Stomach (tissue), 9 donors: Measurements from ENCODE around the gene NRP1. TPM values are rescaled to one million over a fixed set of nuclear protein-coding genes. Genes with fewer than 3 reads are reported as not detected.
A peak's percentile ranks its signal among the peaks of the same experiment; 100 is the strongest.

ENCODE experiments used
- DNase-seq, 2 donors: peaks; one replicate each; pipeline versions ENCODE4 v3.0.0 to v3.0.0-alpha.2; 2013 to 2019
- H3K27ac ChIP-seq, 5 donors: fragments of 200-600 bp in 4 of 5; sonication (generic) in 4 of 5; one replicate each; pipeline ENCODE4 v1.5.1; 2013 to 2019; ENCODE audit warnings: mild to moderate bottlenecking in 1 of 5, moderate library complexity in 1 of 5
- H3K27me3 ChIP-seq, 3 donors: fragments of 200-600 bp; sonication (generic); one replicate each; pipeline ENCODE4 v1.5.1; 2017 to 2019; ENCODE audit warnings: mixed run types in 1 of 3
- H3K36me3 ChIP-seq, 4 donors: fragments of 200-600 bp; sonication (generic); 1 replicate in 3 of 4; 2 replicates in 1 of 4; pipeline ENCODE4 v1.5.1; 2016 to 2019
- H3K4me1 ChIP-seq, 4 donors: fragments of 200-600 bp; sonication (generic); one replicate each; pipeline ENCODE4 v1.5.1; 2016 to 2019
- H3K4me3 ChIP-seq, 4 donors: fragments of 200-600 bp; sonication (generic) in 3 of 4; one replicate each; pipeline ENCODE4 v1.5.1; 2016 to 2019; ENCODE audit warnings: mild to moderate bottlenecking in 1 of 4
- H3K9me3 ChIP-seq, 4 donors: fragments of 200-600 bp; sonication (generic); one replicate each; pipeline ENCODE4 v1.5.1; 2016 to 2019
- EP300 ChIP-seq: sonication (generic); formaldehyde crosslinking; IDR thresholded peaks from one replicate; pipeline ENCODE4 v1.6.1; 2017; ENCODE audit warnings: antibody characterized with exemption
- POLR2A ChIP-seq, 4 donors: fragments of 450-650 bp; IDR thresholded peaks; one replicate each; pipeline ENCODE4 v1.6.1; 2016; ENCODE audit warnings: antibody characterized with exemption in 4 of 4, control low read depth in 2 of 4, mild to moderate bottlenecking in 1 of 4, moderate library complexity in 1 of 4
- POLR2AphosphoS5 ChIP-seq, 3 donors: sonication (generic); formaldehyde crosslinking; IDR thresholded peaks; one replicate each; pipeline ENCODE4 v1.6.1; 2016; ENCODE audit warnings: antibody characterized with exemption in 3 of 3
- WGBS, 5 donors: extraction: QIAGEN DNeasy Blood & Tissue Kit in 3 of 5; methylation state at CpG; one replicate each; pipeline versions ENCODE4 v1.1.5 to v1.1.7; 2013 to 2018; 5-methylcytosine and 5-hydroxymethylcytosine counted together
- intact Hi-C: fragments of 100-400 bp; cut with DNase I; formaldehyde crosslinking; loops from one replicate; pipeline ENCODE4 v1.15.1; 2023; ENCODE audit warnings: low total_unique reads
- polyA plus RNA-seq, 3 donors: library from polyadenylated mRNA; stranded (reverse); fragments of 200-250 nt; gene quantifications; one replicate each; pipeline ENCODE4 v1.2.3, GENCODE V29; 2013
- total RNA-seq, 5 donors: library from RNA; depleted of rRNA; stranded (reverse); fragments of >200 nt; gene quantifications; one replicate each; pipeline versions ENCODE4 v1.1.0 to v1.2.3, GENCODE V29; 2014 to 2016
- TF ChIP-seq, protein P1 (sequence below), 7 experiments: fragments of 450-650 bp in 4 of 7; fragments of 200-600 bp in 3 of 7; sonication (generic) in 3 of 7; IDR thresholded peaks; one replicate each; pipeline ENCODE4 v1.5.1; 2016 to 2019; ENCODE audit warnings: antibody characterized with exemption in 7 of 7, control low read depth in 2 of 7, mild to moderate bottlenecking in 1 of 7
- donor health status: healthy with polysubstance abuse.
- donor health status: Bipolar disorder and iron deficiency.
- donor health status: healthy.

The NRP1 gene
- total and polyA plus RNA-seq, 8 donors = 4.6 to 94.7 (median 13.0) TPM

DNA sequence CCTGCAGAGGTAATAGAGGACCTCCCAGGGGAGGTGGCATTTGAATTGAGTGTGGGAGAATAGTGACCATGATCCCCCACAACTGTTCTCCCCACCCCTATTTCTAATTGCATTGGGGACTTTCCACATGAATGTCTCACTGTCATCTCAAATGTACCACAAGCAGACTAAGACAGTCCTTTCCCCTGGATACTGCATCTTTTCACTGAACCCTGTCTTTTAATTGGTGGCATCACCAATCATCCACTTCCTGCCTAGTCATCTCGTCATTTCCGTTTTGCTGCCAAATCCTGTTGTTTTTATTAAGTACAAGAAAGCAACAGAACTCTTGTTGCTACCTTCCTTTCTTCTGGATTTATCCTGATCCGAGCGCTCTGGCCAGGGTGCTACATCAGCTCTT is 120.3 kb downstream of the NRP1 start:
- H3K27me3 ChIP-seq = no peaks in the 10 kb centered on the region
- no peaks in the 10 kb centered on the region for H3K9me3 ChIP-seq
- H3K36me3 ChIP-seq = peaks cover 7 to 28% (median 26%) of the 10 kb centered on the region in 4 donors
- no peak overlapping the region for H3K4me3 ChIP-seq
- no peak for TF ChIP-seq POLR2A (IDR thresholded peaks at IDR 0.05)
- no peak overlapping the region for H3K27ac ChIP-seq
- intact Hi-C loops = no loop called here
- 77 to 95% (median 86%) methylated on average over 4 of the region's 4 CpGs for WGBS, 5 donors
- peaks cover 0 to 41% (median 12%) of the 10 kb centered on the region in 4 donors for H3K4me1 ChIP-seq
- no peak for DNase-seq

- H3K27ac ChIP-seq = peak overlapping the region in 3 of 5 donors; percentile 33 to 53 (median 52)
- H3K36me3 ChIP-seq = peaks cover 7 to 39% (median 31%) of the 10 kb centered on the region in 4 donors
- H3K9me3 ChIP-seq = no peaks in the 10 kb centered on the region
- no peak for DNase-seq
- H3K27me3 ChIP-seq = no peaks in the 10 kb centered on the region
- peaks cover 0 to 35% (median 11%) of the 10 kb centered on the region in 4 donors for H3K4me1 ChIP-seq
- 71 to 86% (median 80%) methylated on average over 4 of the region's 4 CpGs for WGBS, 5 donors
- intact Hi-C loops = no loop called here
- no peak for TF ChIP-seq EP300
- no peak for TF ChIP-seq POLR2A (IDR thresholded peaks at IDR 0.05)
- TF ChIP-seq, protein P1, sequence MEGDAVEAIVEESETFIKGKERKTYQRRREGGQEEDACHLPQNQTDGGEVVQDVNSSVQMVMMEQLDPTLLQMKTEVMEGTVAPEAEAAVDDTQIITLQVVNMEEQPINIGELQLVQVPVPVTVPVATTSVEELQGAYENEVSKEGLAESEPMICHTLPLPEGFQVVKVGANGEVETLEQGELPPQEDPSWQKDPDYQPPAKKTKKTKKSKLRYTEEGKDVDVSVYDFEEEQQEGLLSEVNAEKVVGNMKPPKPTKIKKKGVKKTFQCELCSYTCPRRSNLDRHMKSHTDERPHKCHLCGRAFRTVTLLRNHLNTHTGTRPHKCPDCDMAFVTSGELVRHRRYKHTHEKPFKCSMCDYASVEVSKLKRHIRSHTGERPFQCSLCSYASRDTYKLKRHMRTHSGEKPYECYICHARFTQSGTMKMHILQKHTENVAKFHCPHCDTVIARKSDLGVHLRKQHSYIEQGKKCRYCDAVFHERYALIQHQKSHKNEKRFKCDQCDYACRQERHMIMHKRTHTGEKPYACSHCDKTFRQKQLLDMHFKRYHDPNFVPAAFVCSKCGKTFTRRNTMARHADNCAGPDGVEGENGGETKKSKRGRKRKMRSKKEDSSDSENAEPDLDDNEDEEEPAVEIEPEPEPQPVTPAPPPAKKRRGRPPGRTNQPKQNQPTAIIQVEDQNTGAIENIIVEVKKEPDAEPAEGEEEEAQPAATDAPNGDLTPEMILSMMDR (IDR thresholded peaks at IDR 0.05) = no peak
- TF ChIP-seq POLR2AphosphoS5 (IDR thresholded peaks at IDR 0.05) = no peak
- no peak overlapping the region for H3K4me3 ChIP-seq
Observed at GRCh38 chr10:33212061-33212748, 122.3 kb downstream of the NRP1 start.

DNA sequence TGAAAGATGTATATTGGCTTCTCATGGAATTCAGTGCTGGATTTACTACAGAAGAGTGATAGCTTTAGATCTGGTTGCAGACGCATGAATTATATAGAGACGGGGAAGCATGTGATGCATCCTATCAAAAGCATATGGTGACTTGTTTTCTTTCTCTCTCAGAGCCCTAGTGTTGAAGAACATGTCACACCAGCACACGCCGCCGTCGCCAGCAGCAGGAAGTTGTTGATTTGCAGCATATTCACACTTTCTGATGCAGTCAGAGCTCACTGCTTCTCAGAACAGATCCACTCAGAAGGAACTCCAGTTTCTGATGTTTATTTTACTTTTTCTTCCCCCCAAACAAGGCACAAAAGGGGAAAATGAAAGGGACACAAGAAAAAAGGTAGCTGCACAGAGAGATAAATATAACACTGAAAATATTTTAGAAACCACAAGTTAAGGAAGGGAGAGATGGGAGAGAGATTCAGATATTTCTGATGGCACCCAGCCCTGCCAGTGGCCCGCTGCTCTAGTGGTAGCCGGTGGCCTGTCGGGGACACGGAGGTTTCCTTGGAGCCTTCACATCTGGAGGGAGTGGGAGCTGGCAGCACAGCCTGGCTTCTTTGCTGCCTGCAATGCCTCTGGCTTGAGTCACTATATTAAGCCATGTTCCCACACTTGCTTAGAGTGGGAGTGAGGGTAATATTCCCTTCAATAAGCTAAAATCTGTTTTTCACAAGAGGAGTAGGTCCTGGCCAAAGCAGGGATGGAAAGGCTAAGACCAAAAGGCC is 123.2 kb downstream of the NRP1 start:
- H3K27ac ChIP-seq = peak overlapping the region in 4 of 5 donors; percentile 24 to 53 (median 42)
- intact Hi-C loops = no loop called here
- TF ChIP-seq POLR2AphosphoS5 (IDR thresholded peaks at IDR 0.05) (peak in 1 of 3 donors; percentile 66), EP300 (no peak)
- TF ChIP-seq, protein P1 (IDR thresholded peaks at IDR 0.05) = no peak
- no peak overlapping the region for H3K4me3 ChIP-seq
- H3K27me3 ChIP-seq = no peaks in the 10 kb centered on the region
- no peaks in the 10 kb centered on the region for H3K9me3 ChIP-seq
- H3K36me3 ChIP-seq = peaks cover 7 to 48% (median 39%) of the 10 kb centered on the region in 4 donors
- peaks cover 0 to 27% (median 6%) of the 10 kb centered on the region in 4 donors for H3K4me1 ChIP-seq
- peak in 1 of 2 donors; percentile 54 for DNase-seq
- 55 to 74% (median 62%) methylated on average over 10 of the region's 10 CpGs for WGBS, 5 donors

GRCh38 chr10:33209802-33210201 is 124.7 kb downstream of the NRP1 start:
- DNase-seq = no peak
- peaks cover 0 to 19% (median 6%) of the 10 kb centered on the region in 4 donors for H3K4me1 ChIP-seq
- TF ChIP-seq EP300 (no peak), POLR2AphosphoS5 (IDR thresholded peaks at IDR 0.05) (no peak), POLR2A (IDR thresholded peaks at IDR 0.05) (no peak)
- TF ChIP-seq, protein P1 (IDR thresholded peaks at IDR 0.05) = no peak
- H3K27ac ChIP-seq = no peak overlapping the region
- no peak overlapping the region for H3K4me3 ChIP-seq
- WGBS, 5 donors = 74 to 98% (median 90%) methylated on average over 3 of the region's 3 CpGs
- no peaks in the 10 kb centered on the region for H3K27me3 ChIP-seq
- peaks cover 7 to 56% (median 47%) of the 10 kb centered on the region in 4 donors for H3K36me3 ChIP-seq
- intact Hi-C loops = no loop called here
- no peaks in the 10 kb centered on the region for H3K9me3 ChIP-seq
